ENCODE measurements around the gene ABCB8. TPM values are rescaled to one million over a fixed set of nuclear protein-coding genes. Genes with fewer than 3 reads are reported as not detected.
A peak's percentile ranks its signal among the peaks of the same experiment; 100 is the strongest.

Gene ABCB8
- total and polyA plus RNA-seq, 12 donors, result 15.5 to 62.3 (median 51.2) TPM

- Histone ChIP-seq H3K4me3 (no peak overlapping the region), H3K36me3 (replicated peaks in 1 of 2) (peaks cover 0 to 8% of the 10 kb centered on the region in 2 donors), H3K27me3 (no peaks in the 10 kb centered on the region), H3K4me1 (replicated peaks in 1 of 2) (peaks cover 0 to 3% of the 10 kb centered on the region in 2 donors), H3K9me3 (replicated peaks in 1 of 3) (no peaks in the 10 kb centered on the region), H3K27ac (no peak overlapping the region)
- no peak for DNase-seq
- intact Hi-C loops (cut with DNase I), result no loop called here
- TF ChIP-seq POLR2A (IDR thresholded peaks at IDR 0.05) (no peak), CTCF (IDR thresholded peaks at IDR 0.05) (no peak)
- WGBS, 4 donors, result 87 to 92% (median 89%) methylated on average over 15 to 38 of the region's 38 CpGs
These were observed 20.7 kb downstream of the ABCB8 start for GRCh38 chr7:151048911-151049463.

GRCh38 chr7:151051108-151051507 lies 22.9 kb downstream of the ABCB8 start:
- H3K27me3 ChIP-seq, result no peaks in the 10 kb centered on the region
- no peak overlapping the region for H3K4me3 ChIP-seq
- no peak for TF ChIP-seq CTCF (IDR thresholded peaks at IDR 0.05)
- TF ChIP-seq POLR2A (IDR thresholded peaks at IDR 0.05), result no peak
- WGBS, 4 donors, result 1 to 32% (median 2%) methylated on average over 4 to 50 of the region's 50 CpGs
- peak; percentile 58 to 77 (median 68) for DNase-seq
- H3K36me3 ChIP-seq (replicated peaks in 1 of 2), result no peaks in the 10 kb centered on the region
- intact Hi-C loops (cut with DNase I), result no loop called here
- H3K9me3 ChIP-seq (replicated peaks in 1 of 3), result no peaks in the 10 kb centered on the region
- no peak overlapping the region for H3K27ac ChIP-seq
- H3K4me1 ChIP-seq (replicated peaks in 1 of 2), result peaks cover 0 to 3% of the 10 kb centered on the region in 2 donors

GRCh38 chr7:151053096-151053495 lies 24.8 kb downstream of the ABCB8 start:
- H3K27ac ChIP-seq, result no peak overlapping the region
- H3K9me3 ChIP-seq (replicated peaks in 1 of 3), result no peaks in the 10 kb centered on the region
- no peaks in the 10 kb centered on the region for H3K27me3 ChIP-seq
- 76 to 96% (median 80%) methylated on average over 2 to 4 of the region's 4 CpGs for WGBS, 4 donors
- no peak overlapping the region for H3K4me3 ChIP-seq
- peaks cover 0 to 15% of the 10 kb centered on the region in 2 donors for H3K4me1 ChIP-seq (replicated peaks in 1 of 2)
- no peaks in the 10 kb centered on the region for H3K36me3 ChIP-seq (replicated peaks in 1 of 2)
- intact Hi-C loops (cut with DNase I), result no loop called here
- DNase-seq, result no peak
- TF ChIP-seq POLR2A (IDR thresholded peaks at IDR 0.05) (no peak), CTCF (IDR thresholded peaks at IDR 0.05) (no peak)

GRCh38 chr7:151053751-151054150 lies 25.5 kb downstream of the ABCB8 start:
- Histone ChIP-seq H3K4me1 (replicated peaks in 1 of 2) (peaks cover 5 to 20% of the 10 kb centered on the region in 2 donors), H3K9me3 (replicated peaks in 1 of 3) (no peaks in the 10 kb centered on the region), H3K27ac (no peak overlapping the region), H3K27me3 (no peaks in the 10 kb centered on the region), H3K4me3 (no peak overlapping the region), H3K36me3 (replicated peaks in 1 of 2) (no peaks in the 10 kb centered on the region)
- no peak for TF ChIP-seq POLR2A (IDR thresholded peaks at IDR 0.05)
- no peak for TF ChIP-seq CTCF (IDR thresholded peaks at IDR 0.05)
- intact Hi-C loops (cut with DNase I), result no loop called here
- no peak for DNase-seq
- WGBS, 4 donors, result 88 to 92% (median 89%) methylated on average over 3 to 8 of the region's 8 CpGs
